ENCODE results near the gene VPS29. TPM values are rescaled to one million over a fixed set of nuclear protein-coding genes. Genes with fewer than 3 reads are reported as not detected.
"Not testable (repeated sequence)": the region's sequence is repeated elsewhere in the genome, so short reads cannot be mapped to it uniquely, and the experiment has no call there.

VPS29 gene
- total RNA-seq, 2 experiments from 2014 or later, result 62.5 to 64.9 TPM

- POLR2A ChIA-PET, result no interaction called here
- Mint-ChIP-seq H3K27me3 (no peaks in the 10 kb centered on the region), H3K27ac (no peak overlapping the region)
These were observed 28.6 kb upstream of the VPS29 start for GRCh38 chr12:110530511-110530910.

GRCh38 chr12:110528277-110528839 is 26.4 kb upstream of the VPS29 start:
- ChIA-PET CTCF (interaction anchor here (0.9 to 1.1 kb wide), 2 partner anchors 15 to 25 kb away, joined by 3 read pairs; no protein-coding TSS in a partner anchor), POLR2A (interaction anchor here (0.9 to 1.7 kb wide), 2 partner anchors 39 to 60 kb away, joined by 3 to 5 read pairs; partner anchors contain the start of genes FAM216A and GPN3)
- no peaks in the 10 kb centered on the region for H3K9me3 Mint-ChIP-seq
- peaks cover 29% of the 10 kb centered on the region for H3K36me3 Mint-ChIP-seq (ENCODE audit: low read depth)
- ATAC-seq (ENCODE audit: poor library complexity) (no peak), DNase-seq (no peak)
- Histone ChIP-seq H3K27me3 (ENCODE audit: control insufficient read depth in 1 of 2, insufficient read depth in 2 of 2, low read length in 2 of 2) (no peaks in the 10 kb centered on the region), H3K36me3 (ENCODE audit: insufficient read depth, low read length) (peaks cover 22% of the 10 kb centered on the region), H3K4me3 (ENCODE audit: low read length) (no peak overlapping the region), H3K9me3 (ENCODE audit: control insufficient read depth in 1 of 2, insufficient read depth in 1 of 2, low read length in 2 of 2) (no peaks in the 10 kb centered on the region), H3K27ac (ENCODE audit: low read depth in 1 of 2, low read length in 2 of 2) (no peak overlapping the region), H3K4me1 (ENCODE audit: insufficient read depth, low read length) (no peaks in the 10 kb centered on the region)
- no peaks in the 10 kb centered on the region for H3K27me3 Mint-ChIP-seq
- TF ChIP-seq CTCF (IDR thresholded peaks at IDR 0.05), result no peak
- peaks cover 5% of the 10 kb centered on the region for H3K4me1 Mint-ChIP-seq (ENCODE audit: low read depth)
- no peak overlapping the region for H3K27ac Mint-ChIP-seq
- intact Hi-C loops (cut with DNase I, micrococcal nuclease), result no loop called here
- H3K4me3 Mint-ChIP-seq, result no peak overlapping the region

More at GRCh38 chr12:110530511-110530910, 28.6 kb upstream of the VPS29 start:
- TF ChIP-seq CTCF (IDR thresholded peaks at IDR 0.05), result no peak
- ATAC-seq (ENCODE audit: poor library complexity) (no peak), DNase-seq (no peak)
- H3K27ac ChIP-seq (ENCODE audit: low read depth in 1 of 2, low read length in 2 of 2), result no peak overlapping the region
- peaks cover 37% of the 10 kb centered on the region for H3K36me3 ChIP-seq (ENCODE audit: insufficient read depth, low read length)
- no peak overlapping the region for H3K4me3 ChIP-seq (ENCODE audit: low read length)
- Mint-ChIP-seq H3K4me1 (ENCODE audit: low read depth) (peaks cover 5% of the 10 kb centered on the region), H3K4me3 (no peak overlapping the region), H3K9me3 (no peaks in the 10 kb centered on the region), H3K36me3 (ENCODE audit: low read depth) (peaks cover 49% of the 10 kb centered on the region)
- no peaks in the 10 kb centered on the region for H3K27me3 ChIP-seq (ENCODE audit: control insufficient read depth in 1 of 2, insufficient read depth in 2 of 2, low read length in 2 of 2)
- intact Hi-C loops (cut with DNase I, micrococcal nuclease), result no loop called here
- CTCF ChIA-PET, result interaction anchor here (1.3 kb wide), 1 partner anchor 70 kb away, joined by 3 read pairs; no protein-coding TSS in a partner anchor
- H3K9me3 ChIP-seq (ENCODE audit: control insufficient read depth in 1 of 2, insufficient read depth in 1 of 2, low read length in 2 of 2), result no peaks in the 10 kb centered on the region
- no peaks in the 10 kb centered on the region for H3K4me1 ChIP-seq (ENCODE audit: insufficient read depth, low read length)

- DNase-seq (peak in 1 of 14 experiments; percentile 11), ATAC-seq (ENCODE audit: poor library complexity) (peak; percentile 41)
- H3K4me3 ChIP-seq (ENCODE audit: low read length); H3K4me1 Mint-ChIP-seq (ENCODE audit: low read depth); H3K27me3 ChIP-seq (ENCODE audit: control insufficient read depth in 1 of 2, insufficient read depth in 2 of 2, low read length in 2 of 2); H3K27me3 Mint-ChIP-seq; H3K27ac Mint-ChIP-seq; H3K27ac ChIP-seq (ENCODE audit: low read depth in 1 of 2, low read length in 2 of 2); H3K4me3 Mint-ChIP-seq; intact Hi-C loops (cut with DNase I, micrococcal nuclease); H3K36me3 Mint-ChIP-seq (ENCODE audit: low read depth); H3K9me3 ChIP-seq (ENCODE audit: control insufficient read depth in 1 of 2, insufficient read depth in 1 of 2, low read length in 2 of 2); H3K9me3 Mint-ChIP-seq; H3K4me1 ChIP-seq (ENCODE audit: insufficient read depth, low read length); H3K36me3 ChIP-seq (ENCODE audit: insufficient read depth, low read length): not testable (repeated sequence)
- ChIA-PET POLR2A (interaction anchor here (1.3 kb wide), 1 partner anchor 53 kb away, joined by 4 read pairs; the partner anchor contains the start of genes FAM216A and GPN3), CTCF (interaction anchor here (0.6 to 1.3 kb wide), 2 partner anchors 52 to 892 kb away, joined by 3 read pairs; partner anchors contain the start of gene FAM216A)
These were observed 19.2 kb upstream of the VPS29 start for GRCh38 chr12:110520876-110521712.

GRCh38 chr12:110518014-110518413 is 16.1 kb upstream of the VPS29 start:
- H3K36me3 ChIP-seq (ENCODE audit: insufficient read depth, low read length); H3K9me3 Mint-ChIP-seq; H3K4me1 Mint-ChIP-seq (ENCODE audit: low read depth); intact Hi-C loops (cut with DNase I, micrococcal nuclease); H3K36me3 Mint-ChIP-seq (ENCODE audit: low read depth); H3K27me3 ChIP-seq (ENCODE audit: control insufficient read depth in 1 of 2, insufficient read depth in 2 of 2, low read length in 2 of 2); H3K27me3 Mint-ChIP-seq; DNase-seq; H3K27ac ChIP-seq (ENCODE audit: low read depth in 1 of 2, low read length in 2 of 2); ATAC-seq (ENCODE audit: poor library complexity); H3K27ac Mint-ChIP-seq; H3K9me3 ChIP-seq (ENCODE audit: control insufficient read depth in 1 of 2, insufficient read depth in 1 of 2, low read length in 2 of 2); H3K4me3 ChIP-seq (ENCODE audit: low read length); H3K4me1 ChIP-seq (ENCODE audit: insufficient read depth, low read length); H3K4me3 Mint-ChIP-seq: not testable (repeated sequence)
- CTCF ChIA-PET, result interaction anchor here (1.1 kb wide), 1 partner anchor 49 kb away, joined by 3 read pairs; the partner anchor contains the start of gene FAM216A
- POLR2A ChIA-PET, result interaction anchor here (0.6 to 1.2 kb wide), 2 partner anchors 17 to 217 kb away, joined by 3 read pairs; no protein-coding TSS in a partner anchor
